Myocyte (in vitro differentiated cells): Measurements from ENCODE around the gene UQCRQ. TPM values are rescaled to one million over a fixed set of nuclear protein-coding genes. Genes with fewer than 3 reads are reported as not detected.
A peak's percentile ranks its signal among the peaks of the same experiment; 100 is the strongest.

Source experiments
- DNase-seq: peaks from one replicate; pipeline ENCODE4 v3.0.0-alpha.2; 2012; ENCODE audit warnings: low read depth
- polyA plus RNA-seq: library from polyadenylated mRNA; unstranded; fragments of >200 nt; gene quantifications from one replicate; pipeline ENCODE4 v1.2.1, GENCODE V29; 2012; ENCODE audit warnings: missing spikeins
- total RNA-seq: library from RNA; depleted of rRNA; stranded (reverse); fragments of >200 nt; gene quantifications from 2 replicates; pipeline ENCODE4 v1.2.3, GENCODE V29; 2014

Gene UQCRQ
- 99.8 and 134 TPM in 2 replicates for total RNA-seq
- polyA plus RNA-seq = 511 TPM

- peak; percentile 100 for DNase-seq
These were observed at the start of gene UQCRQ, which contains the start of gene GDF9 for GRCh38 chr5:132866342-132867045. UQCRQ (plus strand) TSS chr5:132866642; CDS start chr5:132866882, 240 bp downstream. GDF9 (minus strand) TSS chr5:132866469; CDS start chr5:132864533, 1,936 bp downstream.

- DNase-seq = no peak
These were observed 49.4 kb upstream of the UQCRQ start for GRCh38 chr5:132817011-132817410.

- no peak for DNase-seq
These were observed 47.0 kb upstream of the UQCRQ start for GRCh38 chr5:132819468-132819867.

GRCh38 chr5:132820162-132820754 lies 46.2 kb upstream of the UQCRQ start:
- DNase-seq = peak; percentile 91

GRCh38 chr5:132821350-132821749 lies 45.1 kb upstream of the UQCRQ start:
- DNase-seq = no peak

- no peak for DNase-seq
These were observed 44.7 kb upstream of the UQCRQ start for GRCh38 chr5:132821791-132822190.

GRCh38 chr5:132822650-132823480 lies 43.6 kb upstream of the UQCRQ start:
- no peak for DNase-seq

- no peak for DNase-seq
These were observed 42.9 kb upstream of the UQCRQ start for GRCh38 chr5:132823481-132824050.

- no peak for DNase-seq
These were observed 42.0 kb upstream of the UQCRQ start for GRCh38 chr5:132824426-132824825.

- no peak for DNase-seq
These were observed 41.2 kb upstream of the UQCRQ start for GRCh38 chr5:132825033-132825833.

GRCh38 chr5:132825834-132826391 lies 40.5 kb upstream of the UQCRQ start:
- no peak for DNase-seq

GRCh38 chr5:132826424-132827082 lies 39.9 kb upstream of the UQCRQ start:
- DNase-seq = no peak

GRCh38 chr5:132827943-132828673 lies 38.3 kb upstream of the UQCRQ start:
- DNase-seq = no peak

- no peak for DNase-seq
These were observed 37.5 kb upstream of the UQCRQ start for GRCh38 chr5:132828846-132829494.

- peak; percentile 69 for DNase-seq
These were observed 36.6 kb upstream of the UQCRQ start for GRCh38 chr5:132829742-132830435.

- peak; percentile 43 for DNase-seq
These were observed 35.9 kb upstream of the UQCRQ start, which contains the start of gene SHROOM1 for GRCh38 chr5:132830436-132831094. SHROOM1 (minus strand) TSS chr5:132830647; CDS start chr5:132826140, 4,507 bp downstream.
